ENCODE measurements around the gene CHST15.

CHST15 gene

DNA sequence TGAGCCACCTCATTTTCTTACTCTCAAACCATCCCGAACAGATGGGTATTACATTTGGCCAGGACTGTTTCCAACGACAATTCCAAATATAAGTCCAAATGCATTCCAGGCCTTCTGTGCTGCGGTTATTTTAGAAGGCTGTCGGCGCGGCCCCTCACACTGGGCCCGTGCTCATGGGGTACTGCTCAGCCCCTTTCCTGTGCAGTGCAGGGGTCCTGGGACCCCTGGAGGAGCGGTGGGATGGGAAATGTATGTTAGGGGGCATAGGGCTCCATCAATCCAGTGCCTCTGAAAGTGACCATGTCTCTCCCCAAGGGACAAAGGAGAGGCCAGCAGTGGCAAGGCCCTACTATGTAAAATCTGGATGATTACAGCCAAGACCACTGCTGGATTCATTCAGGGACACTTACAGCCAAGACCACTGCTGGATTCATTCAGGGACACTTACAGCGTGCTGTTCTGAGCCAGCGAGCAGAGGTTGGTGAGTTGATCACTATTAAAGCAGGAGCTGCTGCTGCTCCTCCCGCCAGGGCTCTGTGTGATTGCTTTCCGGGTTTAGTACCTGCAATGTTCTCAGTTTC is 66.3 kb downstream of the CHST15 start:
- no peak for DNase-seq

DNA sequence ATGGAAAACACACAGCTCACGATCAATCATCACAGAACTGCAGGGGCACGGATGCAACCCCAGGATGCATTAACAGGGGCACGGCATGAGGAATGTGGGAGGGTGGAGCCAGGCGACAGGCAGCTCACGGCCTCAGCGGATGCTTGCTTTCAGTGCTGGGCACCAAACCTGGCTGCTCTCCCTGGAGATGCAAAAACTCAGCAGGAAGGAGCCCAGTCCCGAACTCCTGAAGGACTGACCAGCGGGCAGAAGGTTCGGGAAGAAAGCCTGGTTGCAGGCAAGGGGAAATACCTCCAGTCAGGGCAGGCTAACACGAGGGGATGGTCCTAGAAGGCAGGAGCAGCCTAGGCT is 66.8 kb downstream of the CHST15 start:
- no peak for DNase-seq

DNA sequence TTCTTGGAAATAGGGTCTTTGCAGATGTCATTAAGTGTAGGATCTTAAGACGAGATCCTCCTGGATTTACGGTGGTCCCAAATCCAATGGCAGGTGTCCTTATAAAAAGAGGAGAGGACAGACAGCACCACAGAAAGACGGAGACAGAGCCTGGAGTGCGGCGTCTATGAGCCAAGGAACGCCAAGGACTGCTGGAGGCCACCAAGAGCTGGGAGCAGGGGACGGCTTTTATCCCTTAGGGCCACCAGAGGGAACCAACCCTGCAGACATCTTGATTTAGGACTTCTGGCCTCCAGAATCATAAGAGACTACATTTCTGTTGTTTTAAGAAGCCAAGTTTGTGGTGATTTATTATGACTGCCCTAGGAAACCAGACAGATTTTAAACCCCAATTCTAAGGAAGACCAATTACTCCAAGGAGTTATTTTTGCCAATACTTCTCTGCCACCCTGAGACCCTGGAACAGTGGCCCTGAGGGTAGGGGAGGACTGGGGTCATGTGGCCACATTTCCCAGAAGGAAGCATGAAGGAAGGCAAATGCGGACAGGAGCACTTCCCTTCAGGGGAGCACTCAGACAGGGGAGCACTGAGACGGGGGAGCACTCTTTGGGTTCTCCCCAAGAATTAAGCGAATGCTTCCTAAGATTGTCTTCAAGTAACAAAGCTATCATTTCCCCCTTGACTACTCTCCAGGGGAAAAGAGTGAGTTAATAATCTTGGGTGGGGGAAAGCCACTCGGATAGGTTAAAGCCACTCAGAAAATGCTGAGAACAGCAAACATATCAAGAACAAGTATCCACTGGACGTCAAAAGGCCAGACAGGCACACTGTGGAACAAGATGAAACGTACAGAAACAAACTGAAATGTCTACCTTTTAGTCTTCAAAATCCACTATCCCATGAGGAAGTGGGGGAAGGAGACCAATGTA is 67.5 kb downstream of the CHST15 start:
- DNase-seq, result no peak

DNA sequence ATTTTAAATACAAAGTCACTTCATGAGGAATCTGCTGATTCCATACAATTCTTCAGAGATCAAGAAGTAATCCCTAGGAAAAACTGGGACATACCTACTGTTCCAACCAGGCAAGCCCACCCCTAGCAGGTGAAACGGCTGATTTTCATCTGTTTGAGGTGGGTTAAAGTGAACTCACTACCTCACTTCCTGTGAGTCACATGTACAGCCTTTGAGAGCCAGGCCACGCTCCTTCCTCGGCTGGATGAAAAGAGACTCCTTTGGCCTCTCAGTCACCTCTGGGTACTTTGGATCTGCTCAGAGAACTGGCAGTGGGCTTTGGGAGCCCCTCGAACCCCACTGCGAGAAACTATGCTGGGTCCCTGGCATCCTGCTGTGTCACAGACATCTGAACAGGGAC is 68.2 kb downstream of the CHST15 start:
- DNase-seq, result no peak

DNA sequence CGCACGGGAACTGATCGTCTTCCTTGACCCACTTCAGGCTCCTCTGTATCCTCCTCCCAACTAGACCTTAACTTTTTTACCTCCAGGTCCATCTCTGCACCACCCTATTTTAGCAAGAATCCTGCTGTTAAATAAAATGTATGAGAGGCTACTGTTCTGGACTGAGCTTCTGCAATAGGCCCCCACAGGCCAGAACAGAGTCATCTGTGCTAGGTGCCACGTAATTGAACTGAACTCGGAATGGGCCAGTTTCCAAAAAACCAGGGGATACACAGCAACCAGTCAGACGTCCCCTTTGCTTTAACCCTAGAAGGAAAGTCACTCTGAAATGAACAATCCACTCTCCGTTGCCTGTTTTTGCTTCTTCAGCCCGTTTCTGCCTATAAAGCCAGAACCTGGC is 71.3 kb downstream of the CHST15 start:
- no peak for DNase-seq

DNA sequence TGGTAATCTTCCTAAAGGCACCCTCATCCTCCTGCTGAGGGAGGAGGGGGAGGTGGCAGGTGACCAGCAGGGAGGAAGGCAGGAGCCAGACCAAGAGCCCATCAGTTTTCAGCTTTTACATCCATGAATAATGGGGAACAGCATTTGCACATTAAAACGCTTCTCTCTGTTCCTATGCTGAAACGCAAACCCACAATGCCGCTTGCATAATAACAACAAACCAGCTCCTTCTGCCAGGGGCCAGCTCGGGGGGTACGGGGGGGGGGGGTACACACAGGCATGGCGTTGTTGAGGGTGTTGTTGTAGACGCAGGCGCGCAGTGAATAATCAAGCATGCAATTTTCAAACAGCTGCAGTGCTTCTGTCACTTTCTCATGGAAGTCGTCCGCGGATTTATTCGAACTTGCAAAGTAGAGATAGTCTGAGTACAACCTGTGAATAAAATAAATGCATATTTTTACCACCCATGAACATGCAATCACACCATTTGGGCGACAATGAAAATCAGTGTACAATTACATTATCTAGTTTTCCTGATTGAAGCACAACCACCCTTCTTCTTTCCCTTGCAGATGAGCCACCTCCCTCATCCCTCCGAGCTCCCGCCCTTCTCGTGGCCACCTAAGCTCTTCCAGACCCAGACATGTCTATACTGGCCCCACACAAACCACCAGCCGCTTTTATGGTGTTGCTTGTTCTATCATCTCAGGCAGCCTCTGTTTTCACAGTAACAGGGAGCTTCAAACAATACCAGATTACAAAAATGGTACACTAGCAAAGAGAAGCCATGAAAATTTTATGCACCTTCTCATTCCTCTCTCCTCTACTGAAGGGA is 72.2 kb downstream of the CHST15 start:
- peak; percentile 76 for DNase-seq

DNA sequence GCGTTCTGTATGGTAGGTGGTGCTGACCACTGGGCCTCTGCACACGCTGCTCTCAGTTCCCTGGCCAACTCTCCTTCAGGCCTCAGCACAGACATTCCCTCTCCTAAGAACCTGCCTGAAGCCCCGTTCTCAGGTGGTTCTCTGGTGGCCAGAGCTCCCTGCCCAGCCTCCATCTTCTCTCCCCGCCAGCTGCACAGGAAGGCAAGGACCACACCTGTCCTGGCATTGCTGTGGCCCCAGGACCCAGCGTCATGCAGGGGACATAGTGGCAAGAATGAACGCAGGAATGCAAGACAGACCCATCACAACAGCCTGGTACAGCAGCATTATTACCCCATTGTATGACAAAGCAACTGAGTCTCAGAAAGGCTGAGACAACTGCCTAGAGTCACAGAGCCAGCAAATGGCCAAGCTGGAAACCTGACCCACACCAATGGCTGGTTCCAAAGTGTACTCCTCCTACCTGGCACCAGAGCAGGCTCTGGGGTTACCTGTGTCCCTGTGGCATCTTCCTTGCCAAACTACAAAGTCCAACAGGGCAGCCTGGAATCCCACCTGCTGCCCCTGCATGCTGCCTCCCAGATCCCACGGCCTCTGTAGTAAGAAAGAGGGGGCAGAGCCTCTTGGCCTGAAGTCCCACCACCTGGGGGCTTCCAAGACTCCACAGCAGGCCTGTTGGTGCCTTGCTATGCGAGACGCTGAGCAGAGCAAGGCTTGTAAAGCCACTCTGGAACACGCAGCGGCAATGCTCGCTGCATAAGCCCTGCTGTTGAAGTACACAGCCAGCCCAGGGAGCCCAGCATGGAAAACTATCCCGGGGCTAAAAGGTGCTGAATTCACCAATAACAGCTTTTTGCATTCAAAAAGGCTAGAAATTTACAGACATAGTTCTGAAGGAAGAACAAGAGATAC is 73.3 kb downstream of the CHST15 start:
- peak; percentile 73 for DNase-seq

DNA sequence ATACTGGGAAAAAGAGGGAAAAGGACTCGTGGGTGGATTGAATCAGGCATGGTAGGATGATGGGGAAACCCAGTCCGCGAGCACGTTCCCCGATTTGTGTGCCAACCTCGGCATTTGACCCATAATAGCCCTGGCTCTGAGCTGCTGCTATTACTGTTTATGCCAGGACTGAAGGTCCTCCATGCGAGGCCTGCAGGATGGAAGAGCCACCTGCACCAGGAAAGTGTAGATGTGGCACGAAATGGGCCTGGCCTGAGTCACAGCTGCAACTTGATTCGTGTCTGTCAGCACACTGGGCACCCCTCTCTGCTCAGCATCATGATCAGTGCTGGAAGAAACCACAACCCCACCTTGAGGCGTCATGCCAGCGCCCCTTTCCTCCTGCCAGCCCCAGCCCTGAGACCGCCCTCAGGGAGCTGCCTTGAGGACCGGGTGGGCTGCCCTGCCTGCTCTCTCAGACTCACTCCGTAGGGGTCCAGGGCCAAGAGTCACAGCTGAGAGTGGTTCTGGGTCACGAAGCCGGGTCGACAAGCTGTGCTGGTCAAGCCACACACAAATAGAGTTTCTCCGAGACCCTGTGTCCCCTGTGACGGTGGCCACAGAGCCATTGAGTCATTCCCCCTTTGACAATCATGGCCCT is 74.4 kb downstream of the CHST15 start:
- DNase-seq, result no peak

DNA sequence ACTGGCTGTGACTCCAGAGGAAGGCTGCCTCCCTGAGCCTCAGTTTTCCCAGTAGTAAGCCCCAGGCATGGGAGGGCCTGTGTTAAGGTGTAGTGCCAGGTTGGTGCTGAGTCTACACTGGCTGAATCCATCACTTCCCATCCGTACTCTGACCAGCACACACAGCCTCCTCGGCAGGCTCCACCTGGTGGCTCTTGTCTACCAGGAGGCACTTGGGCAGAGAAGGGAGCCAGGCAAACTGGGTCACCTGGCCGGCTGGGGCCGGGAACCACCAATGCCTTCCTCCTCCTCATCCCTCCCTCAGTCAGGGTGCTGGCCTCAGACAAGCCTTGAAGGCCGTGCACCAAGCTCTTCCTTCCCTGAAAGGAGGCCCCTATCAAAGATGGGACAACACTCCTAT is 75.7 kb downstream of the CHST15 start:
- DNase-seq, result no peak

DNA sequence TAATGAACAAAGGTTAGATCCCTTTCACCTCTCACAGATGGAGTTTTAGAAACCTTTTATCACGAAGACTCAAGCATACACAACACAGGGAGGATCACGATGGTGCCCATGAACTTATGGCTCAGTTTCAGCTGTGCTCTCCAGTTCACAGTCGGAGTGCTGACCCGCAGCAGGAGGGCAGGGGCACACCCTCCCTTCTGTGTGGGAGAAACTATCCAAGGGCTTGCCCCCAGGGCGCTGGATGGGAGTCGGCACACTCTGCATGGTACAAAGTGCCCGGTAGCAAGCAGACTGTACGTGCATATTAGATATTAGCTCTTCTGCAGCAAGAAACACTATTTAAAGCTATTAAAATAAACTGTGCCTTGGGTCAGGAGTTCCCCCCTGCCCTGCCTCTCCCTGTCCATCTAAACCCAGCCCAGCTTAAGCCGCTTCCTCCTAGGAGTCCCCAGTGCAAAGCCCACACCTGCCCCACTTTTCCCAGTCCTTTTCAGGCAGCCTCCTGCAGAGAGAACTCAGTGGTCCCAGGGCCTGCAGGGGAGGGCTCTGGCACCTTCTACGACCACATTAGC is 76.5 kb downstream of the CHST15 start:
- no peak for DNase-seq

DNA sequence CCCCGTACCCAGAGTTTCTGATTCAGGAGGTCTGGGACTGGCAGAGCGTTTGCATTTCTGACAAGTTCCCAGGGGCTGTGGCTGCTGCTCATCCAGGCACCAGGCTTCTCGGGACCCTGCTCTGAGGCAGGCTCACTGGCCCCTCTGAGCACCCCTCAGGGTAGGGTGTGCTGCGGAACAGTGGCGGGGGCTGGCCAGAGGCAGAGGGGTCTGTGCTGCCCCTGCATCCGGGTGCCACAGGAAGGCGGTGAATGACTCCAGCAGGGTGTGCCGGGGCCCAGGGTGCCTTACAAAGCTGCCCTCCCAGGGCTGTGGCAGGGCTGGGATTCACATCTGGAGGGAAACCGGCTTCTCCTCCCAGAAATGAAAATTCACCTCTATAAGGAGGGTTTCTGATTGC is 77.4 kb downstream of the CHST15 start:
- no peak for DNase-seq

DNA sequence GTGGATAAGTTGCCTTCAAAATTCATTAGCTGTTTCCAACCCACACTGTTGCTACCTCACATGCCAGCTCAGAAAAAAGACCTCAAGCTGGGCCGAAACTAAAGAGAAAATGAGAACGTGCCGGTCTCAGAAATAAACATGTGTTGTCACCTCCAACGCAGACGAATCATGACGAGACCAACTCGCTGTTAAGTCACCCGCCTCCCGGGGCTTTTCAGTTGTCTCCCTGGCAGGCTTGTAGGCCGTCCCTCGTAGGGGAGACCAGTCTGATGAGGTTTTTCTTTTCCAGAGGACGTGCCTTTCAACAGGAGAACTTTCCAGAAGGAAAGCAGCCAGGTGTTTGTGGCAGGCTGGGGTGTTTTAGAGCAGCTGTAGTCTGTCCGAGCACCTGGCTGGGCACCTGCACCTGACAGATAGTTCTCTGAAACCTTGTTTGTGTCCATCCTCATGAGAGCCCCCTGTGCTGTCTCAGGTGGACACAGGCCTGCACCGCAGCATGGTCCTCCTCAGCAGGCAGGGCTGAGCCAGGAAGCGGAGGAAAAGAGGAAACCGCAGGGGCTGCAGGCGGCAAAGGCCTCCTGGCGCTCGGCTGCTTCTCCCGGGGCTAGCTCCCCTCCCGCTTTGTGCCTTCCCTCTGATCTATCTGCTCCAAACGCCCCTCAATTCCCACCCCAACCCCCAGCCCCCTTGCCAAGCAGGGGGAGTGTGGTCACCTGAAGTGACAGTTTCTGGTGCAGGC is 78.8 kb downstream of the CHST15 start:
- DNase-seq, result no peak

DNA sequence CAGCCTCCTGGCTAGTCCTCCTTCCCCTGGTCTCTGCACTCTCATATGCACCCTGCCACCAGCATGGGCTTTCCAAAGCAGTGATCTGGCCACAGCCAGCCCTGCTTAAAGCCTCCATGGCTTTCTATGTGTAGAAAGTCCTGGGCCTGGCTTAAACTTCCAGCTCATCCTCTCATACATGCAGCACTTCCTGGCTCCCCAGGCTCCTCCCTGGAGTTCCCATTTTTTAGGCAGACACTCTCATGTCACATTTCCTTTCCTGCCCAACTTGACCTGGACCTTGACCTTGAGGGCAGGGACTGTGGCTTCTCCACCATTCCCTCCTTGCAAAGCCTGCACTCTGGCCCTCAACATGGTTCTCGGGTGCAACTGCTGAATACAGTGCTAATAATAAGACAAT is 79.5 kb downstream of the CHST15 start:
- no peak for DNase-seq

DNA sequence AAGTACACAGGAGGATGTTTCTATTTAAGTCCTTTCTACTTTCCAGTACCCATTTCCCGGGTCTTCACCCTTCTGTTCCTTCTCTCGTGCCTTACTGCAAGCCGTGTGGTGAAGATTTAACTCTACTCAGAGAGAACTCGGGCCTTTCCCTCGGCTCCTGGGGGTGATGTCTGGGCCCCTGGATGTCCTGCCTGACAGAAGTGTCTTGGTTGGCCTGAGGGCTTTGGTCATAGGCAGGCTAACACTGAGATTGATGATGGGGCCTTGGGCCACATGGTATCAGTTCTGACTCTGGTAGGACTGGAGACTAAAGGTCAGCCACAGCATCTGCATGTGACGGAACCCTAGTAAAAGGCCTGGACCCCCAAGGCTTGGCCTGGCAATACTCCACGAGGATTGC is 80.4 kb downstream of the CHST15 start:
- no peak for DNase-seq

DNA sequence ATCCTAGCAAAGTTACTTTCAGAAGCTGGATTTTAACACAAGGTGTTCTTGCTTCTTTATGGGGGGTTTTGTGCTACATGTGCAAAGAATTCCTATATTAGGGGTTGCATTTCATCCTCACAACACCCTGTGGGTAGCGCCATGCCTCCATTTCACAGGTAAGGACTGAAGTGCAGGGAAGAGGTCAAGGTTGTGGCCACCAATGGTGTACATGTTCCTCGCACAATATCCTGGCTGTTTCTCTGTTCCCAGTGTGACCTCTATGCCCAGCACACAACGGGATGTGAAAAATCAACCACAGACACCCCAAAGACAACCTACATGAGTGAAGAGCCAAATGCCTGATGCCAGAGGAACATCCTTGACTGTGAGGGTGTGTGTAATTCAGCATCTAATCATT is 80.8 kb downstream of the CHST15 start:
- DNase-seq, result no peak

DNA sequence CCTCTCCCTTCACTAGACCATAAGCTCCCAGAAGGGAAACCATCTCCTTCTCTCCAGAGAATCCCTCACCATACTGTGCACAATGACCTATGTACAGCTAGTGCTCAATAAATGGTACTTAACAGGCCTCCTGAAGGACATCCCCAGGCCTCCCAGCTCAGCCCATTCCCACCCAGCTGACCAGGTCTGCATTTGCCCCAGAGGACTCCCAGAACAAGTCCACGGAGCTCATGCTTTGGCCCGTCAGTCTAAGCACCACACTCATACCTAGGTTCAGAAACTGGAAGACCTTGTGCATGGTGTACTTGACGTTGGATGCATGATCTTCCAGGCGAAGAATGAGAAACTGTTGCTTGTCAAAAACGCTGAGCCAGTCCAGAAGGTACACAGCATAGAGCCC is 81.3 kb downstream of the CHST15 start:
- DNase-seq, result no peak

DNA sequence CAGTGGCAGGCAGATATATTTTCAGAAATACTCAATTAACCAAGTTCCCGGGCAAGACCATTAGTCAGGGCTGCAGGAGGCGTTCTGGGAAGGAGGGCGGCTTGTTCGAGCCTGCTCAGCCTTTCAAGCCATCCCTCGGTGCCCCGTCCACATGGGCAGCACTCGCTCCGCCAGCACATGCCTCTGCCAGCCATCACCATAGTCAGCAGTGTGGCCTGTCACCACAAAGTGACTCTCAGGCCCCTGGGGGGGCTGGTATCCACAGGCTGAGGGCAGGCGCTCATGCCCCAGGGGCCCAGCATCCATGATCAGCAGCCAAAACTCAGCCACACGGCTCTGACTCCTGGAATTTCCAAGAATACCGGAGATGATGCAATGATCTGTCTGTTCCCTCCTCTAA is 81.9 kb downstream of the CHST15 start:
- no peak for DNase-seq

DNA sequence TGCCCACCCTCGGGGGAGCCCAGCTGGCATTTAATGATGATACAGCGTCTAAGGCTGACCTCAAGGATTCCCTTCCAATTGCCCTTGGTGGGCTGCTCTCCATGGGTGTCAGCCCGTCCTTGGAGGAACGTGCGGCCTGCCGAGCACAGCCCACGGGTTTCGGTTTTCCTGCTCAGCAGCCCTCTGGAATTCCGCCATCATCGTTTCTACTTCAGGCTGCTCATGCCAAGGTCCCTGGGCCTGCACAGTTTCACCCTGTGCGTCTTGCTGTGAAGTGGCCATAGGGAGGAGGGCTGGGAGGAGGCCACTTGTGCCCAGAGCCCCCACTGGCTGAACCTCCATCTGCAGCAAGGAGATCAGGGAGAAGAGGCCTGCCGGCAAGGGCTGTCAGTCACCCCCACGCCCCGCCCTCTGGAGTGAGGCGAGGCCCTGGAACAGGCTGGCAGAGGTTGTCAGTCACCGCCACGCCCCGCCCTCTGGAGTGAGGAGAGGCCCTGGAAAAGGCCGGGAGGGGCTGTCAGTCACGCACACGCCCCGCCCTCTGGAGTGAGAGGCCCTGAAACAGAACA is 82.8 kb downstream of the CHST15 start:
- DNase-seq, result peak; percentile 69

DNA sequence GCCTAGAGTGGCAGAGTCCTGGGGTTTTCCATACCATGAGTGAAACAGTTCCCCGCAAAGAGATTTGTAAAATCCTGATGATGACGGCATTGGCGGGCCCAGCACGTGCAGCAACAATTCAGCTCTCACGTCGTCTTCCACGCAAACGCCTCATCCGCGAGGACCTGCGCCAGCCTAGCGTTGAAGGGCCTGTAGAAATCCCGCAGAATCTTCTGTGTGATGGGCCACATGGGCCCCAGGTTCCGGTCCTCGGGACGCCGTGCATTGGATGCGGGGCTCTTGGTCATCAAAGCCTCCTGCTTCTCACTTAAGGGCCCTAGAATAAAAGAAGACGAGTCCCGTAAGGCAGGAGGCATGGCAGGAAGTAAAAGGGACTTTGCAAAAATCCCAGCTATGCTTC is 83.4 kb downstream of the CHST15 start:
- DNase-seq, result no peak

DNA sequence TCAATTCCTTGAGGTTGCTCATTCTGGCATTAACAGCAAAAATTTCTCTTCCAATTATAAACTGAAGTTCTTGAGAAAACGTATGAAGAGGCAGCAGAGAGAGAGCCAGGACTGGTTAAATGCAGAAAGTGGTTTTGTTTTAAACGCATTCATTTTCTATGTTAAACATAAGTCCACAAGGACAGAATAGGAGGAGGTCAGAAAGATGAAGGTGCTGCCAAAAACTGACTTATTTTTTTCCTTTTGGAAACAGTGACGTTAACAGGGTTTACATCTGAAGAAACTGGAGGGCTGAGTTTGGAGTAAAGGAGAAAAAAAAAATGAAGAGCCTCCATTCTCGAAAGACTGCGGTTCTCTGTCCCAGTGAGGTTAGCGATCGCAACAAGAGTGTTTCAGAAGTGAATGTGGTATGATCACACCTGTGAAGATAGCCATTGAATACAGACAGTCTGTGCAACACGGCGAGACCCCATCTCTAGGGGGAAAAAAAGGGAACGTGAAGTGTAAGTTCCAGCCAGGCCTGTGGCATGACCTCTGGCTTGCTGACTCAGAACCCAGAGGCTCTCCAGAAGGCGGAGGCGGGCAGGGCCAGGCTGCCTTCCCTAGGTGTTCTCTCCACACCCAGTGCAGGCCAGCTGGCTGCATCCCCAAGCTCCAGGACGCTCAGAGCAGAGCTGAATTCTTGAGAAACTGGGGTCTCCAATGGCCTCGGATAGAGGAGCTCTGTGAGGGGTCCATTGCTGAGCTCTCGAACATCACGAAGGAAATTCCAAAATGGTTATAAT is 84.0 kb downstream of the CHST15 start:
- no peak for DNase-seq

Measured in islet precursor cell (in vitro differentiated cells).